GM18508 (cell line): ENCODE results near the gene KCNQ1.

Experiments
- ATAC-seq: cut with Tn5 transposase; IDR thresholded peaks from one replicate; pipeline ENCODE4 v1.9.1; 2021; ENCODE audit warnings: moderate number of reproducible peaks; ENCODE audit not compliant: insufficient read depth, unreplicated experiment

KCNQ1 gene

GRCh38 chr11:2437516-2437915, 7.3 kb upstream of the KCNQ1 start:
- ATAC-seq, result no peak

DNA sequence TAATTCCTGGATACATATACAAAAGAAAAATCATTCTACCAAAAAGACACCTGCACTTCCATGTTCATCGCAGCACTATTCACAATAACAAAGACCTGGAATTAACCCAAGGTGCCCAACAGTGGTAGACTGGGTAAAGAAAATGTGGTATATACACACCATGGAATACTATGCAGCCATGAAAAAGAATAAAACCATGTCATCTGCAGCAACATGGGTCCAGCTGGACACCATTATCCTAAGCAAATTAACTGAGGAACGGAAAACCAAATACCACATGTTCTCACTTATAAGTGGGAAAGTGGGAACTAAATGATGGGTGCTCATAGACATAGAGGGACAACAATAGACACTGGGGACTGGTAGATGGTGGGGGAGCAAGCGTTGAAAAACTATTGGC, 5.0 kb upstream of the KCNQ1 start:
- ATAC-seq, result no peak

DNA sequence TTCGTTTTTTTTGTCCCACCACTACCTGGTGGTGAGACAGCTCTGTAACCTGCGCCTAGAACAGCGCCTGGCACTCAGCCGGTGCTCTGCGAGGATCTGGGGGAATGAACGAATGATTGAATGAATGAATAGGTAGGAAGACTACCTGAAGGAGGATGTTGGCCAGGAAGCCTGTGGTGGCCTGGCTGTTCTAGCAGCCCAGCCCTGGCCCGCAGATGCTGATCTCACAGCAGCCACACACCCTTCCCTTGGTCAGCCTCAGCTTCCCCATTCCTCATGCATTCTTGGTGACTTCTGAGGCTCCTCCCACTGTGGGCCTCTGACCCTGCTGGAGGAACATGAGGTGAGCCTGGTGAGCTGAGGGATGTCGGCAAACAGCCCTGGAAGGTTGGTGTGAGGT, 4.2 kb upstream of the KCNQ1 start:
- no peak for ATAC-seq

DNA sequence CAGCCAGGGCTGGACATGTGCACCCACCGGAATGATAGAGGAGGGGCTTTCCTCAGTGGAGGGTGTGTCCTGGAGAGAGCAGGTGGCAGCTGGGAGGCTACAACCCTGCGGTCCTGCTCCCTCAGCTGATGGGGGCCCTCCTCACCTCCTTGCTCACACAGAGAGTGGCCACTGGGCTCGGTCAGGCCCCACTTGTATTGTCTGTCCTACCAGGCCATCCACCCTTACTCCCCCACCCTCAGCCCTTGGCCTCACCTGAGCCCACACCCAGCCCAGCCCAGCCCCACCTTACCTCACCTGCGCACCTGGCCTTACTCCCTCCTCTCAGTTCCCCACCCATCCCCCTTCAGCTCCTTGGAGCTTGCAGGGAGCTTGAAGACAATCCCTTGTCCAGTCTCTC, 3.6 kb upstream of the KCNQ1 start:
- no peak for ATAC-seq

GRCh38 chr11:2442589-2442988, 2.2 kb upstream of the KCNQ1 start:
- no peak for ATAC-seq

- no peak for ATAC-seq
These were observed 1.4 kb upstream of the KCNQ1 start for GRCh38 chr11:2443406-2443805.

- ATAC-seq, result no peak
These were observed 657 bp upstream of the KCNQ1 start, which contains the start of gene TRPM5 for GRCh38 chr11:2443881-2444820. Gene TRPM5, minus strand, starts transcription at chr11:2444514. Its CDS starts 21,478 bp downstream, at chr11:2423036.

DNA sequence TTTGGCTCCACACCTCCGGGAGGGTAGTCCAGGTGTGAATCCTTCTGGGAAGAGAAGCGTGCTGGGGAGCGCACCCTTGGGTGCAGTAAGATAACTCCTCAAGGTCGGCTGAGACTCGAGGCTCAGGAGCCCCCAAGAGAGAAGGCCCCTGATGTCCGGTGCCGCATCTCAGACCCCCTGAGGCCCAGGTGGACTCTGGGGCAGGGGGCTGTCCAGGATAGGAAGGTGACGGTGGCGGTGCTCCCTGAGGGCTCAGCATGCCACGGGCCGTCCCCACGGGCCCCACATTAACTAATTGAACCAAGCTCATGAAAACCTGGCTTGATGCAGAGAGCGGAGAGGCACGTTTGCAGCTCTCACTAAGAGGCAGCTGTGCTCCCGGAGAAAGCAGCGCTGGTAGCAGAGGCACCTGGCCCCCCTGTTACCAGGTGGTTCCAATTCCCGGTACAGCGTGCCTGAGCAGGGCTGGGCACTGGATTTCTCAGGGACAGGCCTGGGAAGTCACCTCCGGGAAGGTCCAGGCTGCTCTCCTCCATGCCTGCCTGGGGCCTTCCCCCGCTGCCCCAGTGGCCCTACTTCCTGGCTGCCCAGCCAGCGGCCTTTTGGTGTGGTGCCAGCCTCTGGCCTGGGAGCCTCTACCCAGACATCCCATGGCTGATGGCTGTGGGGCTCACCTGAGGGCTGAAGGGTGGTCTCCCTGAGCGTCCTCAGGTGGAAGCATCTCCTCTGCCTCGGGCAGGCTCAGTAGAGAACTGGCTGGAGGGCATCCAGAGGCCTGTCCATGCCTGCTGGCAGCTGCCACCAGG, 1.1 kb downstream of the KCNQ1 start:
- ATAC-seq, result no peak

GRCh38 chr11:2446590-2447252, 1.9 kb downstream of the KCNQ1 start:
- ATAC-seq, result no peak

DNA sequence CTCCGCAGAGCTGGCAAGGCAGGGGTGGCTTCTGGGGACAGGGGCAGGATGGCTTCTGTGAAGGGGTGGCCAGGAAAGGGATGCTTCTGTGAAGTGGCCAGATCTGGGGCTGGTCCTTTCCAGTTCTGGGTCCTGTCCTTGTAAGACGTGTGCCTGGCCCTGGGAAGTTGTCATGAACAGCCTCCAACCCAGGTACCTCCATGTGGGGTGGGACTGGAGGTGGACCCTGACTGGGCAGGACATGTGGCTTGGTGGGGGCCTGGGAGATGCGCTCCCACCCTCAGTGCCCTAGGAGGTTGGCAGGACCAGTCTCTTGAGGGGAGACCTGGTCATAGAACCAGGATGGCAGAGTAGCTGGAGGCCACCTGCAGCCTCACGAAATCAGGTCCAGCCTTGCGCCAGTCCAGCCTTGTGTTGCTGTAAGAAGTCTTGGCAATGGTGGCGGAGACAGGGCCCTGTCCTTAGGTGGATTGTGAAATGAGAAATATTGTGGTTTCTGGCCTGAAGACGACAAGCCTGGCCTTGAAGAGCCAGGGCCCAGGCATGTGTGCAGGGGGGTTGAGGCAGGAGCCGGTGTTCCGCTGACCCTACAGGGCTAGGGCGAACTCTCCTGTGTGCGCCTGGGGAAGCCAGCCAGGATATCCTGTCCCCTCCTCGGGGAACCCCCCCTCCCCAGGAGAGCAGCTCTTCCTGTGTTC, 2.6 kb downstream of the KCNQ1 start:
- no peak for ATAC-seq

DNA sequence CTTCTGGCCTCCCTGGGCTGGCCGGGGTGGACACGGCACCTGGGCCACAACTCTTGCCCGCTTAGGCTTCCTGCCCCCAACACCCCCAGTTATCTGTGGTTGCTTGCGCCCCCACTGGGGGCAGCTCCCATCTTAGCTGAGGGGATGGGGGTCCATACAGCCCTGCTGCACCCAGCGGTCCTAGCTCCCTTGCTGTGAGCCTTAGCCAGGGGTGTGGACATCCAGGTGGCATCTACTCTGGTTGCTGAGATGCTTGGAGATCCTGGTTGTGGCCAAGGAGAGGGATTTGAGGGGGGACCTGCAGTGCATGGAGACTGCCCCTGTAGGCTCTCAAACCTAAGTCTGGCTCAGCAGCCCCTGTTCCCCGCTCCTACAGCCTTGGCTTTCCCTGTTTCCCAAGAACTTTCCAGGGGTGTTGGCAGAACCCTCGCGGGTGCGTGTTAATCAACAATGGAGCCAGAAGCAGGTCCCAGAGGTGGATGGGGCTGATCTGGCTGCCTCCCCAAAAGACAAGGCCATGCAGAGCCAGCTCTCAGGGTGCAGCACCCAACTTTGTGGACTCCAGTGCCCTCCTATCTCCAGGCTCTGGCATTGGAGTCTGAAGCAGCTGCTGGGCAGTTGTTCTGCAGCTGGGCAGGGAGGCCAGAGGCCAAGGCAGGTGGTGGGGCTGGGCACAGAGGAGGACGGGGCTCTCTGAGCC, 3.3 kb downstream of the KCNQ1 start:
- ATAC-seq, result no peak

GRCh38 chr11:2448661-2449547, 4.1 kb downstream of the KCNQ1 start:
- ATAC-seq, result no peak

- no peak for ATAC-seq
These were observed 4.9 kb downstream of the KCNQ1 start for GRCh38 chr11:2449548-2450320.

- ATAC-seq, result no peak
These were observed 5.7 kb downstream of the KCNQ1 start for GRCh38 chr11:2450321-2451041.

- no peak for ATAC-seq
These were observed 6.5 kb downstream of the KCNQ1 start for GRCh38 chr11:2451336-2451735.

- no peak for ATAC-seq
These were observed 7.1 kb downstream of the KCNQ1 start for GRCh38 chr11:2451916-2452315.

DNA sequence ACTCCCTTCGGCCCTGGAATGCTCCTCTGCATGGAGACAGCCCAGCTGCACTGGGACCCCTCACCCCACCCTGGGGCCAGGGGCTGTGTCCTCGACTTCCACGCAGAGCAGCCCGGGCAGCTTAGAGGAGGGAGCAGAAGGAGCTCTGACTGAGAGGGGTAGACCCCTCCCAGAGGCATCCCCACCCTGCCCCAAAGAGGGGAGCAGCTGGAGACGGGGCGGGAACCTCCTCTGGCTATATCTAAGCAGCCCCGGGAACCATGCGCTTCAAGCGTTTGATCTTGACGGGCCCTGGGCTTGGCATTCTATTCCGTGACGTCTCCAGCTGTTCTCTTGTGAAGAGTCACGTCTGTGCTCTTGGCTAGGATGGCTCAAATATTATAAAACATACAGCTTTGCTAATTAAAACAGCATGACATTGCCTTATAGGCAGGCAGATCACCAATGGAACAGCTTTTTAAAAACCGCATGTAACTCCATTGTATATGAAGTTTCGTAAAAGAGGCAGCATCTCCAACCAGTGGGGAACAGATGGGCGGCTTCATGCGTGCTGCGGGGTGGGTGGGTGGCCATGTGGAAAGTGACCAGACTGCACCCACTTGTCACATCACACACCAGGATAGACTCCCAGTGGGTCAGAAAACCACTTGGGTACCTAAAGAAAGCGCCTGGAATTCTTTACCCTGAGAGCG, 7.7 kb downstream of the KCNQ1 start:
- no peak for ATAC-seq
